IMR-90 (cell line): Measurements from ENCODE around the gene DYNLT2. TPM values are rescaled to one million over a fixed set of nuclear protein-coding genes. Genes with fewer than 3 reads are reported as not detected.

Source experiments
- ATAC-seq: fragments of 200-7000 bp; cut with Tn5 transposase; 2 replicates; pipeline ENCODE4 v1.9.1; 2020; ENCODE audit warnings: low read depth, mild to moderate bottlenecking, moderate library complexity
- BruUV-seq: library from RNA; stranded (reverse); fragments of 400-500 nt; replicated peaks from 2 replicates; lab custom pipeline; 2021; lab: Mats Ljungman, UMichigan
- CTCF ChIA-PET: fragments of 300-600 bp; formaldehyde crosslinking; extraction: SDS; loops from one replicate; lab custom pipeline; 2021; ENCODE audit warnings: antibody characterized with exemption; lab: Yijun Ruan, JAX
- POLR2A ChIA-PET: fragments of 300-600 bp; sonication (Branson Sonifier 250); formaldehyde crosslinking; loops from one replicate; lab custom pipeline; 2022; ENCODE audit warnings: antibody characterized with exemption; ENCODE audit not compliant: unreplicated experiment; lab: Charles Lee
- DNase-seq: peaks from one replicate; pipeline ENCODE4 v3.0.0; 2013
- H2AFZ ChIP-seq: replicated peaks from 2 replicates; pipeline ENCODE3; 2013; ENCODE audit warnings: low read length, mild to moderate bottlenecking; ENCODE audit not compliant: poor library complexity
- H2AK5ac ChIP-seq: 2 replicates; pipeline ENCODE4 v1.6.1; 2013; ENCODE audit warnings: low read depth, low read length, inconsistent platforms
- H2AK9ac ChIP-seq: replicated peaks from 2 replicates; pipeline ENCODE3; 2013; ENCODE audit warnings: mild to moderate bottlenecking, low read depth, low read length, moderate library complexity; ENCODE audit not compliant: poor library complexity
- H2BK120ac ChIP-seq: 2 replicates; pipeline ENCODE4 v1.6.1; 2013; ENCODE audit warnings: low read depth, low read length, inconsistent platforms
- H2BK15ac ChIP-seq: 3 replicates; pipeline ENCODE4 v1.6.1; 2013; ENCODE audit warnings: low read depth, low read length, inconsistent platforms
- H2BK20ac ChIP-seq: 2 replicates; pipeline ENCODE4 v1.6.1; 2013; ENCODE audit warnings: low read depth, mild to moderate bottlenecking, inconsistent platforms, low read length, moderate library complexity
- H2BK5ac ChIP-seq: 2 replicates; pipeline ENCODE4 v1.6.1; 2013; ENCODE audit warnings: mild to moderate bottlenecking, low read depth, low read length, inconsistent platforms; ENCODE audit not compliant: poor library complexity, severe bottlenecking
- H3K14ac ChIP-seq: replicated peaks from 2 replicates; pipeline ENCODE4 v1.6.1; 2013; ENCODE audit warnings: low read depth, low read length, inconsistent platforms
- H3K18ac ChIP-seq: 2 replicates; pipeline ENCODE4 v1.6.1; 2013; ENCODE audit warnings: low read depth, low read length, control low read depth
- H3K23ac ChIP-seq: 2 replicates; pipeline ENCODE4 v1.6.1; 2013; ENCODE audit warnings: low read depth, low read length, inconsistent platforms
- H3K27ac ChIP-seq: 2 replicates; pipeline ENCODE4 v1.5.1; 2013; ENCODE audit warnings: mild to moderate bottlenecking, control low read depth, low read length; ENCODE audit not compliant: insufficient read depth
- H3K27me3 ChIP-seq: 2 replicates; pipeline ENCODE4 v1.6.1; 2013; ENCODE audit warnings: low read length; ENCODE audit not compliant: control insufficient read depth, insufficient read depth
- H3K36me3 ChIP-seq: 2 replicates; pipeline ENCODE4 v1.6.1; 2013; ENCODE audit warnings: low read length, mixed read lengths; ENCODE audit not compliant: control insufficient read depth, insufficient read depth
- H3K4ac ChIP-seq: 2 replicates; pipeline ENCODE4 v1.6.1; 2013; ENCODE audit warnings: low read depth, low read length, inconsistent platforms
- H3K4me1 ChIP-seq: 2 replicates; pipeline ENCODE4 v1.6.1; 2013; ENCODE audit warnings: low read length, mixed read lengths; ENCODE audit not compliant: control insufficient read depth, insufficient read depth
- H3K4me2 ChIP-seq: 2 replicates; pipeline ENCODE4 v1.6.1; 2013; ENCODE audit warnings: low read depth, mild to moderate bottlenecking, control low read depth, low read length, moderate library complexity
- H3K4me3 ChIP-seq: 2 replicates; pipeline ENCODE4 v1.5.1; 2013; ENCODE audit warnings: low read depth, mild to moderate bottlenecking, control low read depth, low read length, moderate library complexity; ENCODE audit not compliant: insufficient read depth
- H3K56ac ChIP-seq: 2 replicates; pipeline ENCODE4 v1.6.1; 2013; ENCODE audit warnings: low read length, inconsistent platforms; ENCODE audit not compliant: insufficient read depth; ENCODE audit errors: extremely low read depth
- H3K79me1 ChIP-seq, 2 experiments: 2 replicates each; pipeline ENCODE4 v1.6.1; 2013; ENCODE audit warnings: low read length in 2 of 2, inconsistent platforms in 1 of 2, low read depth in 1 of 2
- H3K9ac ChIP-seq: 2 replicates; pipeline ENCODE4 v1.6.1; 2013; ENCODE audit warnings: low read depth, low read length, control low read depth
- H3K9me1 ChIP-seq: 2 replicates; pipeline ENCODE4 v1.6.1; 2013; ENCODE audit warnings: low read length, inconsistent platforms; ENCODE audit not compliant: insufficient read depth
- H3K9me3 ChIP-seq: 2 replicates; pipeline ENCODE4 v1.6.1; 2013; ENCODE audit warnings: low read length; ENCODE audit not compliant: control insufficient read depth, insufficient read depth
- H4K20me1 ChIP-seq: 2 replicates; pipeline ENCODE4 v1.6.1; 2013; ENCODE audit warnings: low read length, inconsistent platforms; ENCODE audit not compliant: insufficient read depth
- H4K5ac ChIP-seq: 2 replicates; pipeline ENCODE4 v1.6.1; 2013; ENCODE audit warnings: mild to moderate bottlenecking, low read depth, low read length, control low read depth
- H4K8ac ChIP-seq, 2 experiments: 2 replicates each; pipeline ENCODE4 v1.6.1; 2013; ENCODE audit warnings: low read depth in 2 of 2, low read length in 2 of 2, control low read depth in 1 of 2, inconsistent platforms in 1 of 2
- H4K91ac ChIP-seq: 2 replicates; pipeline ENCODE4 v1.6.1; 2013; ENCODE audit warnings: low read depth, low read length, inconsistent platforms; ENCODE audit not compliant: insufficient read depth
- BHLHE40 ChIP-seq: fragments of 150-350 bp; IDR thresholded peaks from 2 replicates; pipeline ENCODE4 v1.6.1; 2016; ENCODE audit warnings: mild to moderate bottlenecking, low read depth, low read length
- CEBPB ChIP-seq: IDR thresholded peaks from 2 replicates; pipeline ENCODE4 v1.6.1; 2012; ENCODE audit warnings: low read depth, low read length, improper control_type of control experiment
- CHD1 ChIP-seq: IDR thresholded peaks from 2 replicates; pipeline ENCODE4 v1.6.1; 2012; ENCODE audit warnings: low read depth, low read length, improper control_type of control experiment
- ELK1 ChIP-seq: fragments of 150-350 bp; IDR thresholded peaks from 2 replicates; pipeline ENCODE4 v1.6.1; 2016; ENCODE audit warnings: low read depth, mild to moderate bottlenecking, low read length, moderate library complexity, borderline replicate concordance
- FOS ChIP-seq: fragments of 150-350 bp; IDR thresholded peaks from 2 replicates; pipeline ENCODE4 v1.6.1; 2016; ENCODE audit warnings: low read depth, low read length
- MAFK ChIP-seq: IDR thresholded peaks from 2 replicates; pipeline ENCODE4 v1.6.1; 2012; ENCODE audit warnings: low read depth, low read length, improper control_type of control experiment
- MAZ ChIP-seq: IDR thresholded peaks from 2 replicates; pipeline ENCODE4 v1.6.1; 2012; ENCODE audit warnings: low read depth, mild to moderate bottlenecking, low read length, improper control_type of control experiment, moderate library complexity, borderline replicate concordance
- MXI1 ChIP-seq: IDR thresholded peaks from 2 replicates; pipeline ENCODE4 v1.6.1; 2012; ENCODE audit warnings: low read depth, mild to moderate bottlenecking, low read length, moderate library complexity, borderline replicate concordance
- NFE2L2 ChIP-seq: fragments of 150-350 bp; IDR thresholded peaks from 2 replicates; pipeline ENCODE4 v1.6.1; 2016; ENCODE audit warnings: low read depth, mild to moderate bottlenecking, low read length
- POLR2A ChIP-seq: IDR thresholded peaks from 2 replicates; pipeline ENCODE4 v1.6.1; 2012; ENCODE audit warnings: mild to moderate bottlenecking, low read depth, low read length
- RAD21 ChIP-seq: IDR thresholded peaks from 2 replicates; pipeline ENCODE4 v1.6.1; 2012; ENCODE audit warnings: low read length, improper control_type of control experiment
- RCOR1 ChIP-seq: IDR thresholded peaks from 2 replicates; pipeline ENCODE4 v1.6.1; 2012; ENCODE audit warnings: mild to moderate bottlenecking, low read length, improper control_type of control experiment; ENCODE audit not compliant: insufficient replicate concordance
- RFX5 ChIP-seq: IDR thresholded peaks from 2 replicates; pipeline ENCODE4 v1.8.0; 2012; ENCODE audit warnings: low read depth, mild to moderate bottlenecking, low read length, moderate library complexity
- SMC3 ChIP-seq: fragments of 150-350 bp; IDR thresholded peaks from 2 replicates; pipeline ENCODE4 v1.6.1; 2016; ENCODE audit warnings: low read depth, mild to moderate bottlenecking, antibody characterized with exemption, low read length, moderate library complexity
- WGBS, 2 experiments: methylation state at CpG; one replicate each; pipeline versions ENCODE4 v1.1.5 to v1.1.7; 2013; ENCODE audit warnings: missing lambda C conversion rate in 2 of 2; ENCODE audit not compliant: insufficient read length in 1 of 2; ENCODE audit errors: extremely low coverage in 2 of 2; 5-methylcytosine and 5-hydroxymethylcytosine counted together
- dilution Hi-C: fragments of 300-500 bp; cut with HindIII; formaldehyde crosslinking; loops from one replicate; pipeline ENCODE4 v1.14.3; 2018; ENCODE audit warnings: low sequenced_read_pairs; ENCODE audit not compliant: unreplicated experiment
- in situ Hi-C: fragments of 300-500 bp; cut with MboI; formaldehyde crosslinking; loops from 3 replicates; pipeline ENCODE4 v1.14.3; 2019; ENCODE audit warnings: low sequenced_read_pairs, inconsistent platforms, mixed read lengths
- intact Hi-C: fragments of 100-400 bp; cut with micrococcal nuclease; formaldehyde crosslinking; loops from 2 replicates; pipeline ENCODE4 v1.10.0; 2022
- polyA plus RNA-seq, 3 experiments: library from polyadenylated mRNA; depleted of rRNA; stranded (reverse); fragments of >200 nt; gene quantifications; 2 replicates each; pipeline ENCODE4 v1.2.3, GENCODE V29; 2012; ENCODE audit warnings: low replicate concordance in 1 of 3
- total RNA-seq: library from RNA; depleted of rRNA; stranded (reverse); fragments of >200 nt; gene quantifications from 2 replicates; pipeline ENCODE4 v1.2.3, GENCODE V29; 2012
- TF ChIP-seq, protein P1 (sequence below): conservative IDR thresholded peaks from 2 replicates; pipeline ENCODE4 v1.5.1; 2012; ENCODE audit warnings: mild to moderate bottlenecking, low read depth, low read length, improper control_type of control experiment
- TF ChIP-seq, protein P2 (sequence below): fragments of 150-350 bp; IDR thresholded peaks from 2 replicates; pipeline ENCODE4 v1.6.1; 2017; ENCODE audit warnings: mild to moderate bottlenecking, antibody characterized with exemption, low read length, low read depth

DYNLT2 gene
- total and polyA plus RNA-seq, 2 of the 4 experiments (the other 2 are of a cell fraction) = 0.36 to 0.44 TPM

- Histone ChIP-seq H2BK5ac (no peak overlapping the region), H4K5ac (no peak overlapping the region), H4K8ac (no peak overlapping the region), H3K18ac (no peak overlapping the region), H3K9me1 (0 out of 2 replicates have a peak, but pooled peaks cover 4% of the 10 kb centered on the region), H3K36me3 (no peaks in the 10 kb centered on the region), H2BK20ac (no peak overlapping the region), H2AK9ac (no peak overlapping the region), H3K9me3 (no peaks in the 10 kb centered on the region), H3K79me1 (no peaks in the 10 kb centered on the region), H2BK120ac (no peak overlapping the region), H2AFZ (no peak overlapping the region), H3K23ac (no peak overlapping the region), H3K27me3 (peaks cover 9% of the 10 kb centered on the region; the same call in 1 of the 2 replicates), H2AK5ac (no peak overlapping the region), H3K9ac (no peak overlapping the region), H4K20me1 (no peaks in the 10 kb centered on the region), H3K27ac (no peak overlapping the region), H3K4me2 (no peak overlapping the region), H3K14ac (no peak overlapping the region), H3K4ac (no peak overlapping the region), H2BK15ac (no peak overlapping the region), H3K4me1 (peaks cover 3% of the 10 kb centered on the region; the same call in 1 of the 2 replicates), H3K56ac (no peak overlapping the region), H4K91ac (no peak overlapping the region), H3K4me3 (no peak overlapping the region)
- intact Hi-C loops (loop anchor here (5.0 kb wide), 1 partner anchor 521 kb away; no protein-coding TSS in a partner anchor), in situ Hi-C loops (loop anchor here (10.0 kb wide), 2 partner anchors 513 to 723 kb away; partner anchors contain the start of gene FAM120B), dilution Hi-C loops (no loop called here)
- CTCF ChIA-PET = no interaction called here
- no peak for ATAC-seq
- POLR2A ChIA-PET = no interaction called here
- no CpG with 5 or more reads among the region's 6 CpGs for WGBS, 2 experiments
- TF ChIP-seq, protein P1, sequence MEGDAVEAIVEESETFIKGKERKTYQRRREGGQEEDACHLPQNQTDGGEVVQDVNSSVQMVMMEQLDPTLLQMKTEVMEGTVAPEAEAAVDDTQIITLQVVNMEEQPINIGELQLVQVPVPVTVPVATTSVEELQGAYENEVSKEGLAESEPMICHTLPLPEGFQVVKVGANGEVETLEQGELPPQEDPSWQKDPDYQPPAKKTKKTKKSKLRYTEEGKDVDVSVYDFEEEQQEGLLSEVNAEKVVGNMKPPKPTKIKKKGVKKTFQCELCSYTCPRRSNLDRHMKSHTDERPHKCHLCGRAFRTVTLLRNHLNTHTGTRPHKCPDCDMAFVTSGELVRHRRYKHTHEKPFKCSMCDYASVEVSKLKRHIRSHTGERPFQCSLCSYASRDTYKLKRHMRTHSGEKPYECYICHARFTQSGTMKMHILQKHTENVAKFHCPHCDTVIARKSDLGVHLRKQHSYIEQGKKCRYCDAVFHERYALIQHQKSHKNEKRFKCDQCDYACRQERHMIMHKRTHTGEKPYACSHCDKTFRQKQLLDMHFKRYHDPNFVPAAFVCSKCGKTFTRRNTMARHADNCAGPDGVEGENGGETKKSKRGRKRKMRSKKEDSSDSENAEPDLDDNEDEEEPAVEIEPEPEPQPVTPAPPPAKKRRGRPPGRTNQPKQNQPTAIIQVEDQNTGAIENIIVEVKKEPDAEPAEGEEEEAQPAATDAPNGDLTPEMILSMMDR = no peak
- TF ChIP-seq MAFK (no peak), BHLHE40 (no peak), CHD1 (no peak), RAD21 (no peak), ELK1 (no peak), MXI1 (no peak), MAZ (no peak), RCOR1 (no peak), NFE2L2 (no peak), POLR2A (no peak), RFX5 (no peak), FOS (no peak), CEBPB (no peak), SMC3 (no peak)
- TF ChIP-seq, protein P2, sequence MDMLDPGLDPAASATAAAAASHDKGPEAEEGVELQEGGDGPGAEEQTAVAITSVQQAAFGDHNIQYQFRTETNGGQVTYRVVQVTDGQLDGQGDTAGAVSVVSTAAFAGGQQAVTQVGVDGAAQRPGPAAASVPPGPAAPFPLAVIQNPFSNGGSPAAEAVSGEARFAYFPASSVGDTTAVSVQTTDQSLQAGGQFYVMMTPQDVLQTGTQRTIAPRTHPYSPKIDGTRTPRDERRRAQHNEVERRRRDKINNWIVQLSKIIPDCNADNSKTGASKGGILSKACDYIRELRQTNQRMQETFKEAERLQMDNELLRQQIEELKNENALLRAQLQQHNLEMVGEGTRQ = no peak
- BruUV-seq = no TSS peak
- no peak for DNase-seq
These were observed 40.4 kb upstream of the DYNLT2 start for GRCh38 chr6:169791721-169792131.
